ENCODE results near the gene SLC38A3. TPM values are rescaled to one million over a fixed set of nuclear protein-coding genes. Genes with fewer than 3 reads are reported as not detected.

SLC38A3 gene
- polyA plus RNA-seq (ENCODE audit: insufficient read length), result 3.3 TPM

DNA sequence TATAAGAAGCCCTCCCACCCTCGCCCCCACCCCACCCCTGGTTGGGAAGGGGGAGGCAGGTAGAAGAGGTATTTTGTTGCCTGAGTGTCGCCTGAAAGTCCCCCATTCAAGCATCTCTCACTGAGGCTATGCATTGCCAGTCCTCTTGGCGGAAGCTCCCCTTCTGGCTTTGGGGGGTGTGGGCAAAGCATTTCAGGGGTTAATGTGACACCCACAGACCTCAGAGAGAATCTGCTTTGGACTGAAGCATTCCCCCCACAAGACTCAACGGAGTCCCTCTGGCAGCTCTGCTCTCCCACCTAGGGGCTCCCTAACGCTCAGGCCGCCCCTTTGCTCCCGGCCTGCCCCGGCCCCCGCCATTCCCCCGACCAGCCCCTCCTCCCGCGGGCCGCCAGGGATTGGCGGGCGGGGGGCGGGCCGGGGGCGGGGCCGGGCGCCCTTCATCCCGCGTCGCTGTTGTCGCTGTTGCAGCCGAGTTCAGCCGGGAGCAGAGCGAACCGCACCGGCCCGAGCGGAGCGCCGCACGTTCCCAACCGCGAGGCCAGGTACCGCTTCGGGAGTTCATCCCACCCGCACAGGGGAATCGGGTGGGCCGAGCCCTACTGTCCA lies at the start of gene SLC38A3:
Gene SLC38A3, plus strand, starts transcription at position 468 of the 609 bp plus-strand sequence. CDS start 8,929 bp downstream, outside the sequence.
- no peak for DNase-seq

DNA sequence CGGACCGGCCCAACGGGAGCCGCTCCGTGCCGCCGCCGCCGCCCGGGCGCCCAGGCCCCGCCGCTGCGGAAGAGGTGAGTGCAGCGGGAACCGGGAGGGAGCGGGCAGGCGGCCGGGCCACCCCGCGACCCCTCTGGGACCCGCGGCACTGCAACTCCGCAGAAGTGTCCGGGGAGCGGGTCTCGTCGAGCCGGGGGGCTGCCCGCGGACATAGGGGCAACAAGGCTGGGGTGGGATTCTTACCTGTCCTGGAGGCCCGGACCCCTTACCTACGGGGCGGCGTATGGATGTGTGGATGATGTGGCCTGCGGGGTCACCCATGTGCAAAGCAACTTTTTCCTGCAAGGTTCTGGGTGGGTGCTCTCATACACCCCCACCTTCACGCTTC lies 49.6 kb upstream of the SLC38A3 start:
- DNase-seq, result no peak

- DNase-seq, result no peak
Observed at GRCh38 chr3:50155891-50156290, 49.2 kb upstream of the SLC38A3 start.

DNA sequence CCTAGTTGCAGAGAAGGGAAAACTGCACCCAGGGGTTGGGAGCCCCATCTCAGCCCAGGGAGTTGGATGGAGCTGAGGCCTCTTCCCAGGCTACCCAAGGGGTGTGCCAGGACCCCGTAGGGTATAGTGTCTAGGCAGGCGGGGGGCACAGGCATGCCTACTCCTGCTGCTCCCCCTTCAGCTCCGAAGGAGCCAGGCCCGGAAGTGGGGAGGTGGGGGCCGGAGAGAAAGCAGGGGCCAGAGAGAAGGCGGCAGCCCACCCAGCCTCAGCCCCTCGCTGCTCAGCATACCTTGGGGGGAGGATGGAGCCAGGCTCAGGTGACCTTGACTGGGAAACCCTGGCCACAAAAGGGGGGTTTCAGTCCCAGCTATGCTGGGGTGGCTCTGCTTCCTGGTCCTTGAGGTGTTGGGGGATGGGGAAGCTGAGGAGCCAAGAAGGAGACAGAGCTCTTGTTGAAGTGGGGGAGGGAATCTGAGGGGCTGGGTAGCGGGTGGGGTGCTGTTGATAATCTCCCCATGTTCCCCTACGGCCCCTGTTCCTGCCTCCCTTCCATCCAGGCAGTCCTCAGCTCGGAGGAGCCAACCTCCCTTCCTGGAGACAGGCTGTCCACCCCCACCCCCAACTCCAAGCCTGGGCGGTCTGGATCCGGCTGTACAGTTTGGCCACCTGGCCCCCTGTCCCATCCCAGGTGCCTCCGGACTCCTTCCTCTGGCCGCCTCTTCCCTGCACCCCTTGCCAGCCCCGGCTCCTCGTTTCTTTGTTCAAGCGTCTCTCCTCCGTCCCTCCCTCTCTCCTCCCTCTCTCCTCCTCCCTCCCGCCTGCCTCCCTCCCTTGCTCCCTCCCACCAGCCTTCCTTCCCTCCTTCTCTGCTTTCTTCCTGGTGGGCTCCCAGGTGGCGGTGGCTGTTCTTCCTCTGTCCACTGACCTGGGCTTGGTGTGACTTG lies 48.2 kb upstream of the SLC38A3 start:
- peak; percentile 50 for DNase-seq

- DNase-seq, result no peak
Observed at GRCh38 chr3:50157827-50158529, 47.1 kb upstream of the SLC38A3 start.

- no peak for DNase-seq
Observed at GRCh38 chr3:50158530-50159146, 46.4 kb upstream of the SLC38A3 start.

- DNase-seq, result no peak
Observed at GRCh38 chr3:50160561-50160983, 44.5 kb upstream of the SLC38A3 start.

- no peak for DNase-seq
Observed at GRCh38 chr3:50161320-50161719, 43.8 kb upstream of the SLC38A3 start.

DNA sequence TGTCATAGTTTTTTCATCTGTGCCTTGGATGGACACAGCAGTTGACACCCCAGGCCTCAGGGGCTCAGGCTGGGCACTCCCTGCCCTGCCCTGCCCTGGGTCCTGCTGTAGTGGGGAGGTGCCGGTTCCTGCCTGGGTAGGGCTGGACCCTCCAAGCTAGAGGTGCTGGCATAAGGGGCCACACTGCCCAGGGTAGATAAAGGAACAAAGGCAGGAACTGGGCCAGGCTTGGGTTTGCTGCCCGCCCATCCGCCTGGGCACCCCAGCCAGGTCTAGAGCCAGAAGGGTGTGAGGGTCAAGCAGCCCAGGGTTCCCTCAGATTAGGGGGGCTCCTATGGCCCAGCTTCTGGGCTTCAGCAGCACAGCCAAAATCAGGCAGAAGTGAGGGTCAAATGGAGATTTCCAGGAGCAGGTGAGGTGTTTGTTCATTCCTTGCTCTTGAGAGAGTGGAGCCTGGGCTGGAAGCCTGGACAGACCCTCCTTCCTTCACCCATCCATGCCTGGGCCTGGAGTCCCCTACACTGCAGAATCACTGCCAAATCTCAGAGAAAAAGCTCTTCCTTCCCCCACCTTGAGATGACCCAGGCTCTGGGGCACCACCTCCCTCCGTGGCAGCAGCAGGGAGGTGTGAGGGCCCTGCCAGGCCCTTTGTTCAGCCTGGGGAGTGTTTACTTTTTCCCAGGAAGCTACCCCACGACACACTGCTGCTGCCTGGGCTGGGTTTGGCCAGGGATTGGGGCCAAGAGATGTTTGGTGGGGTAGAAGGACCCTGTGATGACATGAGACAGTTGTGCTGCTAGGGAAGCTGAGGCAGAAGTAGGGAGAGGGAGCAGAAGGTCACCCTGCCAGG lies 42.8 kb upstream of the SLC38A3 start:
- no peak for DNase-seq

DNA sequence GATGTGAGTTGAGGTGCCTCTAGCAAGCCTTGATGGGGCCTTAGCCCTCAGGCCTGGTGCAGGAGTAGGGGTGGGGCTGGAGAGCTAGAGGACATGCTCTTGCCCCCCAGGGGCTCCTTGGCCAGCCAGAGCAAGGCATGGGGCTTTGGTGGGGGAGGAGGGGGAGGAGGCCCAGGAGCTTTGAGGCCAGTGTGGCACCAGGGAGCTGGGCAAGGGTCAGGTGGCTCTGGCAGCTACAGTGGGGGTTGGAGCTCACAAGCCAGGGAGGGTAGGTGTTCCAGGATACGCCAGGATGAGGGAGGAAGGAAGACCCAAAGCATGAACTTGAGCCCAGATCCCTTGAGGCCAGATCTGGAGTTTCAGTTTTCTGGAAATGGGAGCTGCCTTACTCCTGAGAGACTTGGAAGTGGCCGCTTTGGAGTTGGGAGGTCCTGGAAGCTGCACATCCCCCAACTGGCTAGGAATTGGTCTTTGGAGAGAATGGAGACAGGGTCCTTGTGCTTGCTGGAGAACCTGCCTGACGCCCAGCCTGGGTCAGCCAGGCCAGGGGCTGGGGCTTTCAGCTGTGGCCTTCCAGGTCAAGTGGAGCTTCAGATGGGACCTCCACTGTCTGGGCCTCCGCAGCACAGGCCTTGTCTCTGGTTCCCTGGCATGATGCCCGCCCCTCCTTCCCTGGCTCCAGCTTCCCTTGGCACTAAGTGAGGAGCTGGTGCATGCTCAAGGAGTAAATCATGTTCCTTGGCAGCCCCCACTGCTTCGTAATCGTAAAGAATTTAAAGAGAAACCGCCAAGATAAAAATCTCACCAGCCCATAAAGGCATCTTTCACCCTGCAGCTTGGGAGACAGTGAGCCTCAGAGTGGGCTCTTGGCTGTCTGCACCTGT lies 41.3 kb upstream of the SLC38A3 start:
- DNase-seq, result peak; percentile 77

GRCh38 chr3:50164481-50164880 lies 40.6 kb upstream of the SLC38A3 start:
- no peak for DNase-seq

GRCh38 chr3:50164984-50165909 lies 39.8 kb upstream of the SLC38A3 start:
- peak; percentile 54 for DNase-seq

DNA sequence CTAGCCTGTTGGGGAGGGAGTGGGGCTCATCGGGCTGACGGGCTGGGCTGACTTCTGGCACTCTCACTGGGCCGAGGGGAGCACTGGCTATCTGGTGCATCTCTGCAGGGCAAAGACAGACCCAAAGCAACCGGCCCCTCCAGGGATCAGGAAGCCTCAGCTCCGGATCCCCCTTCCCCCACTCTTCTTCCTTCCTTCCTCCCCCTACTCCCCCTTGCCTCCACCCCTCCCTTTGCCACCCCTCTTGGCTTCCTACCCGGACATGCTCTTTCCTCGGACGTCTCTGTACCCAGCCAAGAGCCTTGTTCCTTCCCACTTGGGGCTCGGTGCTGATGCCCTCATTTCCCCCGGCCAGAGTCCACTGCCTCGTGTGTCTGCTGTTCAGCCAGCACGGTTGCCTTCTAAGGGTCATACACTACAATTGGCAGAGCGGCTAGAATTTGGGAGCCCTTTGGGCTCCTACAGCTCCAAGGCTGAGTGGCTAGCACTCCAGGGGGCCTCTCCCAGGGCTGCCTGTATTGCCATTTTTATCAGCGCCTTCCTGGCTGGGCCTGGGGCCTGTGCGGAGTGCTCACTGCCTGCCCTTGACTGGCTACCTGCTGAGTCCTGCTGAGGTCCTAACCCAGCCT lies 39.0 kb upstream of the SLC38A3 start:
- DNase-seq, result no peak

DNA sequence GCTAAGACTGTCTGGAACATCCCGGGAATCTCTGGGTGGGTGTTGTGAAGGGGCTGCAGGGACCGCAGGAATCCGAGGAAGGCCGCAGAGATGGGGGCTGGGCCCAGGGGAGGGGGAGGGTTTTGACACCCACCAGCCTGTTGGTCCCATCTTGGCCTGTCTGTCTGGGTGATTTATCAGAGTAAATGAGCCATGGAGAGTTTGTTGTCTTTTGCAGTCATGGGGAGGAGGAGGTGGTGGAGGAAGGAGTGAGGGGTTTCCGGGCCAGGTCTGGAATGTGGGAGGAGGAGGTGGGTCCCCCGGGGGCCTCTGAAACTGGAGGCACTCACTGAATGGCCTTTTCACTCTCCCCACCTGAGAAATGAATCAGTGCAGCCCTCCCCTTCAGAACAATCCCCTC lies 38.5 kb upstream of the SLC38A3 start:
- DNase-seq, result no peak

DNA sequence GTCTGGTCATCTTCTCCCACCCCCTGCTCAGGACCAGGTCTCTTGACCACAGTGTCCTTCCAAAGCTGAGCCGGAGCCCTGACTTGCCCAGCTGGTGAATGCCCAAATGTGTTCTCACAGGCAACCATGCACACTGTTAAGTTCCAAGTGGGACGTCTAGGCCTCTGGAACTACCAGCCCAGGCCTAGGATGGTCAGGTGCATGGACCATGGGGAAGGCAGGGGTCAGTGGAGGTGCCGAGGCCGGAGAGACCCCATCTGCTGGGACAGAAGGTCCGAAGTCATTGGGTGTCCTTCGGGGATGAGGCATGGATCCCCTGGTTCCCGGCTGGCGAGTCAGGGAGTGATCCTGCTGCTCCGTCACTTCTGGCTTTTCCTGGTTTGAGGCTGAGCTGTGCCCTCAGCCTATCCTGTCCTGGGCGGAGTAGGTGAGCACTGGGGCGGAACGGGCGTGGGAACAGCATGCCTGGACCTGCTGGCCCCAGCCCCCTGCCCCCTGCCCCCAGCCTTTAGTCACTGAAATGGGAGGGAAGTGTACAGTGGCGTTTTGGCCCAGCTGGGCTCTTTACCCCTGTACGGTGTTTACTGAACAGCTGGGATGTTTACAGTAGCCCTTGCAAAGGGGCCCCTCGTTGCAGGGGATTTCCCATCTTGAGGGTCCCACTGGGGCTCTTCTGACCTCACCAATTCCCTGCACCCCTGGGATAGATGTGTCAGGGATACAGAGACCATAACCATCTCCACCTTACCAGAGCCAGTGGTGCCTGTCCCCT lies 37.8 kb upstream of the SLC38A3 start:
- DNase-seq, result no peak

DNA sequence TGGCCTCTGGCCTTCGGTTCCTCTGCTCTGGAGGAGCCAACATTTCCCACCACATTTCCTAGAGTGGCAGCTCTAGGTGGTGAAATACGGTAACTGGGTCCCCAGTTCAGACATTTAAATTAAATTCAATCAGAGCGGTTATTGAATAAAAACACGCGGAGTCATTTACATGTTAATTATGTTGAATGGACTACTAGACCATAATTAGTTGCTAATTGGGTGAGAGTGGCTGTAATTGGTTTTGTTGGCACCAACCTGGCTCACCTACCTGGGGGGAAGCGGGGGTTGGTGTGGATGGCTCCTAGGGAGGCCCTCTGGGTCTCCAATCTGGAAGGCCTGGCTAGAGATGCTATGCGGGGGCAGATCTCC lies 37.2 kb upstream of the SLC38A3 start:
- no peak for DNase-seq

GRCh38 chr3:50168388-50168787 lies 36.7 kb upstream of the SLC38A3 start:
- no peak for DNase-seq

DNA sequence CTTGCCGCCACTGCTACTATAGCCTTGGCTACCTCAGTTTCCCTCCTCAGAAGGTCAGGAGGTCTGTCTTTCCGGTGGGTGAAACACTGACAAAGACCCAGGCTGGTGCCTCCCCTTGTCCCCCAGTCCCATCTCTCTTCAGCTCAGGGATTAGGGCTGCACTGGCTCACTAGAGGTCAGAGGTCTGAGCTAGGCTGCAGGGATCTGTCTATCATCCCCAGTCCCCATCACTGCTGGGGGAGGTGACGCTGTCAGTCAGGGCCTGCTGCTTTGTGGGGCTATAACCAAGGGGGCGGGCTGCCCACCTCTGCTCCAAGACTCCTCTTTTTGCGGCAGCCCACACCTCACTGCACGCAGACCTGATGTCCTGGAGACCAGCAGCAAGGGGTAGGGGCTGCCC lies 36.3 kb upstream of the SLC38A3 start:
- no peak for DNase-seq

All from hindlimb muscle (tissue), 1 donor.